Keratinocyte (primary cell): ENCODE measurements around the gene CUEDC1. TPM values are rescaled to one million over a fixed set of nuclear protein-coding genes. Genes with fewer than 3 reads are reported as not detected.
A peak's percentile ranks its signal among the peaks of the same experiment; 100 is the strongest.

Experiments used
- DNase-seq: peaks from one replicate; pipeline ENCODE4 v3.0.0-alpha.2; 2011; ENCODE audit warnings: low read depth, missing footprints, low spot score
- FAIRE-seq: peaks from 2 replicates; lab custom pipeline; 2011; peaks lifted over from hg19 to GRCh38; lab: Jason Lieb, UNC
- H2AFZ ChIP-seq: 2 replicates; pipeline ENCODE4 v1.6.0; 2012; ENCODE audit warnings: low read length, control low read depth, inconsistent platforms; ENCODE audit not compliant: control insufficient read depth
- H3K27ac ChIP-seq: 2 replicates; pipeline ENCODE4 v1.5.1; 2011; ENCODE audit warnings: low read length; ENCODE audit not compliant: control insufficient read depth, insufficient read depth
- H3K27me3 ChIP-seq: 3 replicates; pipeline ENCODE4 v1.6.0; 2011; ENCODE audit warnings: low read length; ENCODE audit not compliant: control insufficient read depth, insufficient read depth; ENCODE audit errors: extremely low read depth
- H3K36me3 ChIP-seq, 2 experiments: 2 replicates in 1 of 2; 3 replicates in 1 of 2; pipeline ENCODE4 v1.5.1; 2011; ENCODE audit warnings: low read length in 2 of 2, mild to moderate bottlenecking in 1 of 2; ENCODE audit not compliant: control insufficient read depth in 2 of 2, insufficient read depth in 2 of 2; ENCODE audit errors: extremely low read depth in 1 of 2
- H3K4me1 ChIP-seq: 3 replicates; pipeline ENCODE4 v1.5.1; 2011; ENCODE audit warnings: low read length; ENCODE audit not compliant: control insufficient read depth, insufficient read depth; ENCODE audit errors: extremely low read depth
- H3K4me2 ChIP-seq: 3 replicates; pipeline ENCODE4 v1.6.0; 2011; ENCODE audit warnings: low read depth, low read length; ENCODE audit not compliant: control insufficient read depth, insufficient read depth; ENCODE audit errors: extremely low read depth
- H3K4me3 ChIP-seq, 3 experiments: fragments of 200-600 bp in 1 of 3; sonication (generic) in 1 of 3; 2 replicates in 2 of 3; 3 replicates in 1 of 3; pipeline ENCODE4 v1.5.1; 2011 to 2016; ENCODE audit warnings: low read length in 3 of 3, mild to moderate bottlenecking in 3 of 3, control low read depth in 2 of 3, inconsistent platforms in 1 of 3, low read depth in 1 of 3, mixed read lengths in 1 of 3, mixed run types in 1 of 3, moderate library complexity in 1 of 3; ENCODE audit not compliant: control insufficient read depth in 2 of 3, insufficient read depth in 2 of 3; ENCODE audit errors: extremely low read depth in 1 of 3
- H3K79me2 ChIP-seq: 2 replicates; pipeline ENCODE4 v1.6.0; 2012; ENCODE audit warnings: low read length; ENCODE audit not compliant: control insufficient read depth, insufficient read depth
- H3K9ac ChIP-seq: 3 replicates; pipeline ENCODE4 v1.6.0; 2011; ENCODE audit warnings: low read length; ENCODE audit not compliant: control insufficient read depth, insufficient read depth; ENCODE audit errors: extremely low read depth
- H3K9me1 ChIP-seq: 3 replicates; pipeline ENCODE4 v1.6.0; 2011; ENCODE audit warnings: low read length; ENCODE audit not compliant: control insufficient read depth, insufficient read depth; ENCODE audit errors: extremely low read depth
- H3K9me3 ChIP-seq: 2 replicates; pipeline ENCODE4 v1.5.1; 2012; ENCODE audit warnings: low read depth, low read length; ENCODE audit not compliant: control insufficient read depth
- H4K20me1 ChIP-seq: 3 replicates; pipeline ENCODE4 v1.6.0; 2011; ENCODE audit warnings: low read length; ENCODE audit not compliant: control insufficient read depth, insufficient read depth; ENCODE audit errors: extremely low read depth
- EZH2 ChIP-seq: IDR thresholded peaks from one replicate; pipeline ENCODE4 v1.6.1; 2012; ENCODE audit warnings: inconsistent platforms, mild to moderate bottlenecking, low read length, moderate library complexity
- dilution Hi-C: fragments of 300-500 bp; cut with MboI; formaldehyde crosslinking; loops from one replicate; pipeline ENCODE4 v1.7.0; 2020; ENCODE audit warnings: low sequenced_read_pairs; ENCODE audit not compliant: extremely low pct_ligation_motif_present
- polyA plus RNA-seq, 5 experiments: library from polyadenylated mRNA; depleted of rRNA in 3 of 5; stranded (reverse) in 3 of 5; stranded (forward) in 1 of 5; unstranded in 1 of 5; fragments of >200 nt; gene quantifications; 1 replicate in 1 of 5; 2 replicates in 3 of 5; 3 replicates in 1 of 5; pipeline versions ENCODE4 v1.2.1 to v1.2.3, GENCODE V29; 2011 to 2012; ENCODE audit warnings: missing spikeins in 2 of 5, low read depth in 1 of 5, low replicate concordance in 1 of 5
- TF ChIP-seq, protein P1 (sequence below), 3 experiments: IDR thresholded peaks in 1 of 3; conservative IDR thresholded peaks in 1 of 3; optimal IDR thresholded peaks in 1 of 3; 2 replicates in 2 of 3; 3 replicates in 1 of 3; pipeline versions ENCODE3 to v1.5.1; 2011; ENCODE audit warnings: low read length in 3 of 3, mild to moderate bottlenecking in 3 of 3, moderate library complexity in 2 of 3, control low read depth in 1 of 3, inconsistent platforms in 1 of 3; ENCODE audit not compliant: insufficient read depth in 2 of 3; ENCODE audit errors: extremely low read depth in 1 of 3

CUEDC1 gene
- polyA plus RNA-seq, 1 donor (not counting 4 experiments of a cell fraction or from before 2014, with no cell fraction given), result 12.9 TPM

DNA sequence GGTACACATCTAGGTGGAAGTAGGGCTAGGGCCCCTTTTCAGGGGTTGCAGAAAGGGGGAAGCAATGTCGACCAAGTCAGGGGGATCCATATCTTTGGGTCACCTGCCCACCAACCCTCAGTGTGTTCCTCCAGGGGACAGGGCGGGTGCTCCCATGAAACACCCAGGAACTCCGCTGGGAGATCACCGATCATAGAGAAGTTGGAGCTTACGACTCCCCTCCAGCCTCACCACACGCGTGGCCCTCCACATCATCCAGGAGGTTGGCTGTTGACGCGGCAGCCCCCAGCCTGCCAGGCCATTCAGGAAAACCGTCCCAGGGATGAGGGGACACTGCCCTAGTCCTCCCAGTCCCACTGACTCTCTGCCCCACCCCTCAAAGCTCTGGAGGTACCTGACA lies 88.1 kb downstream of the CUEDC1 start:
- Histone ChIP-seq H4K20me1 (no peaks in the 10 kb centered on the region), H3K9ac (no peak overlapping the region), H2AFZ (no peak overlapping the region), H3K36me3 (peaks cover 6 to 15% of the 10 kb centered on the region in 2 experiments), H3K27me3 (no peaks in the 10 kb centered on the region), H3K27ac (peak overlapping the region; percentile 93), H3K4me1 (peaks cover 38% of the 10 kb centered on the region), H3K9me1 (peaks cover 2% of the 10 kb centered on the region), H3K79me2 (no peaks in the 10 kb centered on the region), H3K4me2 (no peak overlapping the region), H3K9me3 (no peaks in the 10 kb centered on the region), H3K4me3 (no peak overlapping the region)
- dilution Hi-C loops, result no loop called here
- TF ChIP-seq, protein P1, sequence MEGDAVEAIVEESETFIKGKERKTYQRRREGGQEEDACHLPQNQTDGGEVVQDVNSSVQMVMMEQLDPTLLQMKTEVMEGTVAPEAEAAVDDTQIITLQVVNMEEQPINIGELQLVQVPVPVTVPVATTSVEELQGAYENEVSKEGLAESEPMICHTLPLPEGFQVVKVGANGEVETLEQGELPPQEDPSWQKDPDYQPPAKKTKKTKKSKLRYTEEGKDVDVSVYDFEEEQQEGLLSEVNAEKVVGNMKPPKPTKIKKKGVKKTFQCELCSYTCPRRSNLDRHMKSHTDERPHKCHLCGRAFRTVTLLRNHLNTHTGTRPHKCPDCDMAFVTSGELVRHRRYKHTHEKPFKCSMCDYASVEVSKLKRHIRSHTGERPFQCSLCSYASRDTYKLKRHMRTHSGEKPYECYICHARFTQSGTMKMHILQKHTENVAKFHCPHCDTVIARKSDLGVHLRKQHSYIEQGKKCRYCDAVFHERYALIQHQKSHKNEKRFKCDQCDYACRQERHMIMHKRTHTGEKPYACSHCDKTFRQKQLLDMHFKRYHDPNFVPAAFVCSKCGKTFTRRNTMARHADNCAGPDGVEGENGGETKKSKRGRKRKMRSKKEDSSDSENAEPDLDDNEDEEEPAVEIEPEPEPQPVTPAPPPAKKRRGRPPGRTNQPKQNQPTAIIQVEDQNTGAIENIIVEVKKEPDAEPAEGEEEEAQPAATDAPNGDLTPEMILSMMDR (optimal IDR thresholded peaks at IDR 0.05 in 1 of 3, IDR thresholded peaks at IDR 0.05 in 1 of 3, conservative IDR thresholded peaks at IDR 0.05 in 1 of 3; ENCODE audit: extremely low read depth in 1 of 3, insufficient read depth in 2 of 3, low read length in 3 of 3), result no peak
- TF ChIP-seq EZH2, result no peak
- FAIRE-seq (no peak), DNase-seq (no peak)

DNA sequence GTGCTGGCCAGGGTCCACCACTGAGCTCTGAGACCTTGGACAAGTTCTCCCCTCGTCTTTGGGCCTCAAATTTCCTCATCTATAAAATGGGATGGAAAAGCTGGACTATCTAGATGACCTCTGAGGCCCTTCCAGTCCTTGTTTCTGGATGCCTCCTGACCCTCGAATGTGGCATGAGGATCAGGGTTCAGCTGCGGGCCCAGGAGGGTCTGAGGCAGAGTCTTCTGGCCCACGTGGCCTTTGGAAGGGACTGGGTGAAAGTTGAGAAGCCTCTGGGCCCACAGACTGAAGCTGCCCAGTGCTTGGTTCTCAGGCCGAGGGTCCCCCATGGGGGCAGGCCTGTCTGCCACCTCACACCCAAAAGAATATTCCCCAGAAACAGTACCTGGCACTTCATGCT lies 88.5 kb downstream of the CUEDC1 start:
- Histone ChIP-seq H3K4me1 (peaks cover 42% of the 10 kb centered on the region), H3K27me3 (no peaks in the 10 kb centered on the region), H2AFZ (no peak overlapping the region), H3K4me2 (no peak overlapping the region), H3K9me3 (no peaks in the 10 kb centered on the region), H3K79me2 (no peaks in the 10 kb centered on the region), H3K9ac (no peak overlapping the region), H3K36me3 (peaks cover 3 to 12% of the 10 kb centered on the region in 2 experiments), H3K9me1 (peaks cover 2% of the 10 kb centered on the region), H3K27ac (no peak overlapping the region), H3K4me3 (no peak overlapping the region), H4K20me1 (no peaks in the 10 kb centered on the region)
- dilution Hi-C loops, result no loop called here
- no peak for DNase-seq
- no peak for FAIRE-seq
- no peak for TF ChIP-seq EZH2
- TF ChIP-seq, protein P1 (optimal IDR thresholded peaks at IDR 0.05 in 1 of 3, IDR thresholded peaks at IDR 0.05 in 1 of 3, conservative IDR thresholded peaks at IDR 0.05 in 1 of 3; ENCODE audit: extremely low read depth in 1 of 3, insufficient read depth in 2 of 3, low read length in 3 of 3), result no peak
